GM19395 (cell line): ENCODE measurements around the gene MAGEA11.
"Not testable (repeated sequence)": the region's sequence is repeated elsewhere in the genome, so short reads cannot be mapped to it uniquely, and the experiment has no call there.

Experiments used
- ATAC-seq: cut with Tn5 transposase; IDR thresholded peaks from one replicate; pipeline ENCODE4 v1.9.1; 2021; ENCODE audit warnings: mild to moderate bottlenecking, moderate library complexity; ENCODE audit not compliant: unreplicated experiment

MAGEA11 gene

GRCh38 chrX:149717803-149718202 is 5.9 kb downstream of the MAGEA11 start:
- ATAC-seq = no peak

- no peak for ATAC-seq
These were observed 6.9 kb downstream of the MAGEA11 start for GRCh38 chrX:149718757-149719156.

DNA sequence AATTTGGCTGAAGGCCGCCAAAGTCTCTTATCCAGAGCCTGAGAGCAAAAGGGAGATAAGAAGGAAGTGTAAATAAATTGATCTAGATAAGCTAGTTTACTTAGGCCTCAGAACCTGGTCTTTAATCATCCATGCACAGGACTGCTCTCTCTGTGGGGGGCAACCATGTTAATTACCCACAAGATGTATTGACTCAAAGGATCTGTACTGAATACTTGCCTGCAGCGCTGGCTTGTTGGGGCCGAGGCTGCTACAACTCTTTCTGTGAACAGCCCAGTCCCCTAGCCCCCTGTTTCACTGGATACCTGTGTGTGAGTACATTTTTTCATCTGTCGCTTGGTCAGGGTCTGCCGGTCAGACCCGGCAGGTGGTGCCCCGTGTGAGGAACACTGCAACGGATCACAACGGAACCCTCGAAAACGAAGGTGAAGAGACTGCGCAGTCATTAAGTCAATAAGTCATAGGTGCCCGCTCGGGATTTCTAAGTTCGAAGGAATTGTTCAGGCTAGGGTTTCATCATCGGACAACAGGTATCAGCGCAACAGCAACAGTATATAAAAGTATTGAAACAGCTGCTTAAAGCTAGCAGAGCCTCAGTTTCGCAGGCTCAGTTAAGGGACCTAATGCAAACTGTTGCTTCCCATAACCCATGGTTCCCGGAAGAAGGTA is 8.3 kb downstream of the MAGEA11 start:
- ATAC-seq = no peak

DNA sequence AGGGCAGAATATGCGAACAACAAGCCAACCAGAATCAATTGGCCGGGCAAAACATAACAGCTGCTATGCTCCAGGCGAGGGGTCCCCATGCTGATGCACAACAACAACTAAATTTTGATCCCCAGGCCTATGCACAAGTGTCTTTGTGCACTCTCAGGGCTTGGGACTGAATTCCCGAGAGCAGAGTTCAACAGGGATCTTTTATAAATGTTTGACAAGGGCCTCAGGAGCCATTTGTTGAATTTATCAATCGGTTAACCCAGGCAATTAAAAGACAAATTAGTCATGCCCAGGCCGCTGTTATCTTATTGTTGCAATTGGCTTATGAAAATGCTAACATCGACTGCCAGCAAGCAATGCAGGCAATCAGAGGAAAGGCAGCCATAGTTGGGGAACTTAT is 9.4 kb downstream of the MAGEA11 start:
- not testable (repeated sequence) for ATAC-seq

DNA sequence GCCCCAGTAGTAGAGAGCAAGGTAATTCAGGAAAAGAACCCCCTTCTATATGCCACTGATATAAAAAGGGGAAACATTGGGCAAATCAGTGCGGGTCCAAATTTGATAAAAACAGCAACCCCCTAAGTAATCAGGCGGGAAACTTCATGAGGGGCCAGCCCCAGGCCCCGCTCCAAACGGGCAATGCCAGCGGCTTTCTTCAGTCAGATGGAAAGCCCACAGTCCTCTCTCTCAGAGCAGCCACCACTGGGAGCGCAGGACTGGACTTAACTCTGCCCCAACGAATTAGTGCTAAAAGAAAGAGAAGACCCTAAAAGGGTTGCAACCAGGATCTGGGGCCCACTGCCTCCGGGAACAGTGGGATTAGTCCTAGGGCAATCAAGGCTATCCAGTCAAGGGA is 9.9 kb downstream of the MAGEA11 start:
- ATAC-seq = no peak

- not testable (repeated sequence) for ATAC-seq
These were observed 11.8 kb downstream of the MAGEA11 start for GRCh38 chrX:149723583-149724118.

DNA sequence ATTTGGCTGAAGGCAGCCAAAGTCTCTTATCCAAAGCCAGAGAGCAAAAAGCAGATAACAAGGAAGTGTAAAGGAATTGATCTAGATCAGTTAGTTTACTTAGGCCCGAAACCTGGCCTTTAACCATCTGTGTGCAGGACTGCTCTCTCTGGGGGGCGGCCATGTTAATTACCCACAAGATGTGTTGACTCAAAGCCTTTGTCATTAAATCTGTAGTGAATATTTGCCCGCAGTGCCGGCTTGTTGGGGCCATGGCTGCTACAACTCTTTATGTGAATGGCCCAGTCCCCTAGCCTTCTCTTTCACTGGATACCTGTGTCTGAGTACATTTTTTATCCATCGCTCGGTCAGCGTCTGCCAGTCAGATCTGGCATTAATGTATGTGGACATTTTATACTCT is 15.4 kb downstream of the MAGEA11 start:
- not testable (repeated sequence) for ATAC-seq

DNA sequence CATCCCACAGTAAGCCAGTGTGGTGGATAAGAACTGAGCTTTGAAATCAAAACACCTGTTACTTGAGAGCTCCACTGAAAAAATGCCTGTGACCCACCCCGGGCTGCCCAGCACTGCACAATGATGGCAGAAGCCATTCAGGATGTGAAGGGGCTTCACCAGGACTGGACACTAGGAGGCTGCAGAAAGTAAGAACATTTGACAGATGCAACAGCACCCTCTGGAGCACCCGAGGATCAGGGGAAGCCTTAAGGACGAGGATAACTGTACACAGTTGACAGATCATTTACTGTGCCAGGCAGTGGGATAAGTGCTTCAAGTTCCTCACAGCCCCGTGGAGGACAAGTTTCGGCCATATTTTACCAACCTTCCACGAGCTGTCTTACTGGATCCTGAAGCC is 30.4 kb downstream of the MAGEA11 start:
- not testable (repeated sequence) for ATAC-seq

GRCh38 chrX:149746390-149747007 is 34.6 kb downstream of the MAGEA11 start:
- not testable (repeated sequence) for ATAC-seq

GRCh38 chrX:149757206-149758067 is 45.6 kb downstream of the MAGEA11 start:
- no peak for ATAC-seq

GRCh38 chrX:149758068-149758714 is 46.3 kb downstream of the MAGEA11 start:
- ATAC-seq = no peak

DNA sequence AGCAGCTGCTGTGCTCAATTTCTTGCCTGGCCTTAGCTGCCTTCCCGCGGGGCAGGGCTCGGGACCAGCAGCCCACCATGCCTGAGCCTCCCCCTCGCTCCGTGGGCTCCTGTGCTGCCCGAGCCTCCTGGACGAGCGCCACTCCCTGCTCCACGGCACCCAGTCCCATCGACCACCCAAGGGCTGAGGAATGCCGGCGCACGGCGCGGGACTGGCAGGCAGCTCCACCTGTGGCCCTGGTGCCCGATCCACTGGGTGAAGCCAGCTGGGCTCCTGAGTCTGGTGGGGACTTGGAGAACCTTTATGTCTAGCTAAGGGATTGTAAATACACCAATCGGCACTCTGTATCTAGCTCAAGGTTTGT is 46.8 kb downstream of the MAGEA11 start:
- ATAC-seq = not testable (repeated sequence)

DNA sequence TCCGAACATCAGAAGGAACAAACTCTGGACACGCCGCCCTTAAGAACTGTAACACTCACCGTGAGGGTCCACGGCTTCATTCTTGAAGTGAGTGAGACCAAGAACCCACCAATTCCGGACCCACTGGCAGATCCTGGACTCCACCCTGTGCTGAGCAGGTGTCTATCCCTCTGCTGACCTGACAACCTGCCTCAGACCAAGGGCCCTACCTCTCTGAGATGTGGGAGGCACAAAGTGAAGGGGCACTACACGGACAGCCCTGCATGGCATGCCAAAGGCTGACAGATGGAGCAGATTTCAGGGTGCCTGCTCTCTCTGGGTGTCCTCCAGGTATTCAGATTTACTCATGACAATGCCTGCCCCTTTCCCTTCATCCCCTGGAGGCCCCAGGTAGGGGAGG is 48.0 kb downstream of the MAGEA11 start:
- no peak for ATAC-seq

GRCh38 chrX:149760965-149761364 is 49.1 kb downstream of the MAGEA11 start:
- no peak for ATAC-seq

DNA sequence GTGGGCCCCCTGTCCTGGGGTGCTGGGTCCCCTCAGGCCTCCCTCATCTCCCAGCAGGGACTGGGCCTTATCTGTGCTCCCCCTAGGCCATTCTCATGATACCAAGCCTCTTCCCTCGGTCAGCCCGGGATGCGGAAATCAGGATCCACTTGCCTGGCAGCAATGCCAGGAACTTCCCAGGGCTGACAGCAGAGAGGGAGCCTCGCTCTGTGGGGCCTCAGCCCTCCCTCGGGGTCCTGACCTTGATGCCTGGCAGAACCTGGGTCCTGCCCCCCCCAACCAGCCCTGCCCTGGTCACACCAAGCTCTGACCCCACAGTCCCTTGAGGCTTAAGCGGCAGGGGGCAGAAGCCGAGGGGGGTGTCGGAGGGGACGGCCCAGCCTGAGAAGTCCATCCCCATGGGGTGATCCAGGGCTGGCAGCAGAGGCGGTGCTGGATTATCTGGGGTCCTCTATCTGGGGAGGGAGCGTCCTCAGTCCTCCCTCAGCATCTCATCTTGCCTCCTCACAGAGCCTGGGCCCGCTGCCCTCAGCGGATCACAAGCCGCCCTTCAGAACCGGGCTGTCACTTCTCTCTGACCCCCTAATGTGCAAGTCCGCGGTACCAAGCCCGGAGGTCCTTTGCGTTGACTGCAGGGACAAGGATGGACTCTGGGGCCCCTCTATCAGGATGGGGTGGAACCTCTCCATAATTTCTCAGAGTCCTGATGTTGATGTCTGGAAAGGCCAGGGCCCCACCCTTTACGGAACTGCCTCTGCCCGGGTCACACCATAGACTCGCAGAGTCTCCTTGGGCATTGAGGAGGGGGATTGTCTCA is 50.2 kb downstream of the MAGEA11 start:
- not testable (repeated sequence) for ATAC-seq

DNA sequence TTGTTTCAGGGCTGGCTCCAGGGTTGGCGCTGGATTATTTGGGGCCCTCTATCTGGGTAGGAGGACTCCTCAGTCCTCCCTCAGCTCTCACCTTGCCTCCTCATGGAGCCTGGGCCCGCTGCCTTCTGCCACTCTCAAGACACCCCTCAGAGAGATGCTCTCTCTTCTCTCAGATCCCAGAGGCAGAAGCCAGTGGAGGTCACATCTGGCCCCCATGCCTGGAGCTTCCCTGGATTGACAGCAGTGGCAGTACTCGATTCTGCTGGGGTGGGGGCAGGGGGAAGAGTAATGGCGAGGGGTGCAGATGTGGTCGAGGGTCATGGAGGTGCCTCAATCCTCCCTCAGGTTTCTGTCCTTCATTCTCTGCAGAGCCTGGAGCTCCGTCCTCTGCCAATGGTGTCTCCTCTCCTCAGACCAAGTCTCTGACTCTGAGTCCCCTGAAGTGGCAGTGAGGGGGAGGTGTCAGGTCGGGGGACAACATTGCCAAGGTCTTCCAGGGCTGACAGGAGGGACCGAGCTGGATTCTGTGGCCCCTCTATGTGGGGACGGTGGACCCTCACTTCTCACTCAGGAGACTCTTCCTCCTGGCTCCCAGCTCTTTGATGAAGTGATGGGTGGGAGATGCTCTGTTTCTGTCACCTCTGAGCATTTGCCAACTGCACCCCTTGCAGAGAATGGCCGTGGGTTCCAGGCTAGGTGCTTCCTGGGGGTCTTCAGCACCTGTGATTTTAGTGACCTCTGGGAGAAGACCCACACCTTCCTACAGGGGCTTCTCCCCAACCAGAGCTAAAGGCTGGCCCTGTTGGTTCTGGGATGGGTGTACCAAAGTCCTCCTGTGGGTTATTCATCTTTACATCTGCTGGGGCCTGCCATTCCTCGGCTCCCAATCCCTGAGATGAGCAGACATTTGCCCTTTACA is 51.1 kb downstream of the MAGEA11 start:
- no peak for ATAC-seq
